ENCODE data around the gene DDX50. TPM values are rescaled to one million over a fixed set of nuclear protein-coding genes. Genes with fewer than 3 reads are reported as not detected.
"Not testable (repeated sequence)": the region's sequence is repeated elsewhere in the genome, so short reads cannot be mapped to it uniquely, and the experiment has no call there.

The DDX50 gene
- total RNA-seq, 1 donor = 47.0 TPM

DNA sequence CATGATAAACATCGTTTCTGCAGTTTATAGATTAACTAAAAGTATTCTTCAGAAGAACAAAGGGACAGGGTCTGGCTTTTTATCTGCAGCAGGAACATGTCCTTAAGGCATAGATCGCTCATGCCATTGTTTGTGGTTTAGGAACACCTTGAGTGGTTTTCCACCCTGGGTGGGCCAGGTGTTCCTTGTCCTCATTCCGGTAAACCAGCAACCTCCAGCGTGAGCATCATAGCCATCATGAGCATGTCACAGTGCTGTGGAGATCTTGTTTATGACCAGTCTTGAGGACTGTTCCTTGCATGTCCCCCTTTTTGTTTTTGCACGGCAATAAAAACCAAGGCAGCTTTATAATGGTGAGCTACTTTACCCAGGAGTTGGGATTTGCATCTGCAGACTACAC, 39.9 kb upstream of the DDX50 start:
- no peak for TF ChIP-seq CTCF (IDR thresholded peaks at IDR 0.05; ENCODE audit: extremely low read depth, low read depth, low read length)
- no peak for DNase-seq (ENCODE audit: insufficient read length, low spot score, missing footprints)

DNA sequence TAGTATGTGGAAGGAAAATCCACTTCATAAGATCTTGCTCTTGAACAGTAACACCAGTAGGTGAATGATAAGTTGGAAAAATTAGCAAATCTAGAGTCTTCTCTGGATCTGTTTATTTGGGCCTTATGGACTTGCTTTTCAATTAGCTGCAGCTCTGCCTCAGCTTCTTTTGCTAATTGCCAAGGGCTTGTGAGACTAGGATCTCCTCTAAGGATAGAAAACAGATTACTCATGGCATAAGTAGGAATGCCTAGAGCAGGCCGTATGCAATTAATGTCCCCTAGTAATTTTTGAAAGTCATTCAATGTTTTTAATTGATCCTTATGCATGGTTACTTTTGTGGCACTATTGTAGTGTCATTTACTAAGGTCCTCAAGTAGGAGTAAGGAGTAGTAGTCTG, 36.5 kb upstream of the DDX50 start:
- H2AFZ ChIP-seq (ENCODE audit: low read length) = no peak overlapping the region
- no peak for TF ChIP-seq CTCF (IDR thresholded peaks at IDR 0.05; ENCODE audit: extremely low read depth, low read depth, low read length)
- no peaks in the 10 kb centered on the region for H3K4me1 ChIP-seq (ENCODE audit: insufficient read depth, low read length)
- no peak overlapping the region for H3K4me2 ChIP-seq (ENCODE audit: insufficient read depth, low read length)
- no peaks in the 10 kb centered on the region for H3K79me2 ChIP-seq (ENCODE audit: insufficient read depth, low read length)
- H3K27me3 ChIP-seq (ENCODE audit: insufficient read depth, low read length) = no peaks in the 10 kb centered on the region
- DNase-seq (ENCODE audit: insufficient read length, low spot score, missing footprints) = no peak
- peaks cover 4% of the 10 kb centered on the region for H3K9me3 ChIP-seq (ENCODE audit: low read depth, low read length)
- no peaks in the 10 kb centered on the region for H3K36me3 ChIP-seq (ENCODE audit: insufficient read depth, low read length)
- no peak overlapping the region for H3K4me3 ChIP-seq (ENCODE audit: insufficient read depth, low read length)
- H4K20me1 ChIP-seq (ENCODE audit: insufficient read depth, low read length) = no peaks in the 10 kb centered on the region
- H3K27ac ChIP-seq (ENCODE audit: low read depth, low read length) = no peak overlapping the region

More for the DNA sequence above, 39.9 kb upstream of the DDX50 start:
- no peaks in the 10 kb centered on the region for H3K4me1 ChIP-seq (ENCODE audit: insufficient read depth, low read length)
- H3K27ac ChIP-seq (ENCODE audit: low read depth, low read length) = no peak overlapping the region
- H3K27me3 ChIP-seq (ENCODE audit: insufficient read depth, low read length) = peaks cover 20% of the 10 kb centered on the region
- H3K9me3 ChIP-seq (ENCODE audit: low read depth, low read length) = peaks cover 4% of the 10 kb centered on the region
- H2AFZ ChIP-seq (ENCODE audit: low read length) = no peak overlapping the region
- H4K20me1 ChIP-seq (ENCODE audit: insufficient read depth, low read length) = no peaks in the 10 kb centered on the region
- no peaks in the 10 kb centered on the region for H3K36me3 ChIP-seq (ENCODE audit: insufficient read depth, low read length)
- no peak overlapping the region for H3K4me2 ChIP-seq (ENCODE audit: insufficient read depth, low read length)
- no peak overlapping the region for H3K4me3 ChIP-seq (ENCODE audit: insufficient read depth, low read length)
- no peaks in the 10 kb centered on the region for H3K79me2 ChIP-seq (ENCODE audit: insufficient read depth, low read length)

GRCh38 chr10:68868173-68868572, 32.9 kb upstream of the DDX50 start:
- H3K9me3 ChIP-seq (ENCODE audit: low read depth, low read length); H3K27me3 ChIP-seq (ENCODE audit: insufficient read depth, low read length); H2AFZ ChIP-seq (ENCODE audit: low read length); DNase-seq (ENCODE audit: insufficient read length, low spot score, missing footprints); H3K79me2 ChIP-seq (ENCODE audit: insufficient read depth, low read length); H3K4me2 ChIP-seq (ENCODE audit: insufficient read depth, low read length); H3K36me3 ChIP-seq (ENCODE audit: insufficient read depth, low read length); H3K4me3 ChIP-seq (ENCODE audit: insufficient read depth, low read length); H3K27ac ChIP-seq (ENCODE audit: low read depth, low read length); H4K20me1 ChIP-seq (ENCODE audit: insufficient read depth, low read length): not testable (repeated sequence)
- peaks cover 20% of the 10 kb centered on the region for H3K4me1 ChIP-seq (ENCODE audit: insufficient read depth, low read length)

GRCh38 chr10:68869623-68870022, 31.5 kb upstream of the DDX50 start:
- no peak for DNase-seq (ENCODE audit: insufficient read length, low spot score, missing footprints)
- no peaks in the 10 kb centered on the region for H4K20me1 ChIP-seq (ENCODE audit: insufficient read depth, low read length)
- no peaks in the 10 kb centered on the region for H3K36me3 ChIP-seq (ENCODE audit: insufficient read depth, low read length)
- no peaks in the 10 kb centered on the region for H3K27me3 ChIP-seq (ENCODE audit: insufficient read depth, low read length)
- no peak overlapping the region for H3K27ac ChIP-seq (ENCODE audit: low read depth, low read length)
- no peak for TF ChIP-seq CTCF (IDR thresholded peaks at IDR 0.05; ENCODE audit: extremely low read depth, low read depth, low read length)
- no peak overlapping the region for H3K4me3 ChIP-seq (ENCODE audit: insufficient read depth, low read length)
- peaks cover 20% of the 10 kb centered on the region for H3K4me1 ChIP-seq (ENCODE audit: insufficient read depth, low read length)
- no peak overlapping the region for H2AFZ ChIP-seq (ENCODE audit: low read length)
- no peaks in the 10 kb centered on the region for H3K9me3 ChIP-seq (ENCODE audit: low read depth, low read length)
- H3K4me2 ChIP-seq (ENCODE audit: insufficient read depth, low read length) = no peak overlapping the region
- H3K79me2 ChIP-seq (ENCODE audit: insufficient read depth, low read length) = no peaks in the 10 kb centered on the region
